Caco-2 (cell line): ENCODE measurements around the gene FGF5. TPM values are rescaled to one million over a fixed set of nuclear protein-coding genes. Genes with fewer than 3 reads are reported as not detected.

Source experiments
- Bru-seq: library from RNA; stranded (reverse); fragments of 400-500 nt; gene quantifications from one replicate; lab custom pipeline; 2021; lab: Mats Ljungman, UMichigan
- BruChase-seq, 2 experiments: library from RNA; stranded (reverse); fragments of 400-500 nt; gene quantifications; one replicate each; lab custom pipeline; 2021; lab: Mats Ljungman, UMichigan
- BruUV-seq: library from RNA; stranded (reverse); fragments of 400-500 nt; replicated peaks from 2 replicates; lab custom pipeline; 2021; lab: Mats Ljungman, UMichigan
- CTCF ChIA-PET: fragments of 300-600 bp; sonication (Branson Sonifier 250); formaldehyde crosslinking; loops from one replicate; lab custom pipeline; 2022; ENCODE audit warnings: antibody characterized with exemption; lab: Charles Lee
- POLR2A ChIA-PET: fragments of 300-600 bp; sonication (Branson Sonifier 250); formaldehyde crosslinking; loops from one replicate; lab custom pipeline; 2022; ENCODE audit warnings: antibody characterized with exemption; lab: Charles Lee
- DNase-seq, 2 experiments: peaks; one replicate each; pipeline versions ENCODE4 v3.0.0 to v3.0.0-alpha.2; 2020 to 2022
- H3K27me3 ChIP-seq: replicated peaks from 2 replicates; pipeline ENCODE4 v1.6.0; 2011; ENCODE audit warnings: low read length; ENCODE audit not compliant: control insufficient read depth, insufficient read depth
- H3K36me3 ChIP-seq: 2 replicates; pipeline ENCODE4 v1.5.1; 2011; ENCODE audit warnings: low read length; ENCODE audit not compliant: control insufficient read depth, insufficient read depth
- H3K4me1 ChIP-seq: fragments of 250-450 bp; sonication (Bioruptor Pico); 2 replicates; pipeline ENCODE4 v1.5.1; 2020; ENCODE audit warnings: mild to moderate bottlenecking
- H3K4me3 ChIP-seq: 2 replicates; pipeline ENCODE4 v1.5.1; 2011; ENCODE audit warnings: low read depth, mild to moderate bottlenecking, control low read depth, low read length
- H3K9me3 ChIP-seq: fragments of 250-450 bp; sonication (Bioruptor Pico); 2 replicates; pipeline ENCODE4 v1.5.1; 2020; ENCODE audit warnings: mild to moderate bottlenecking, moderate library complexity
- H3K27ac Mint-ChIP-seq: one replicate; pipeline ENCODE4 v1.8.0; 2022; ENCODE audit warnings: mixed read lengths; ENCODE audit not compliant: unreplicated experiment
- H3K27me3 Mint-ChIP-seq: one replicate; pipeline ENCODE4 v1.8.0; 2022; ENCODE audit warnings: mixed read lengths; ENCODE audit not compliant: insufficient read depth, unreplicated experiment
- H3K36me3 Mint-ChIP-seq: one replicate; pipeline ENCODE4 v1.8.0; 2022; ENCODE audit warnings: mild to moderate bottlenecking, mixed read lengths; ENCODE audit not compliant: insufficient read depth, unreplicated experiment
- H3K4me1 Mint-ChIP-seq: one replicate; pipeline ENCODE4 v1.8.0; 2022; ENCODE audit warnings: low read depth, mixed read lengths; ENCODE audit not compliant: unreplicated experiment
- H3K4me3 Mint-ChIP-seq: one replicate; pipeline ENCODE4 v1.8.0; 2022; ENCODE audit warnings: mild to moderate bottlenecking, moderate library complexity, mixed read lengths; ENCODE audit not compliant: unreplicated experiment
- H3K9me3 Mint-ChIP-seq: one replicate; pipeline ENCODE4 v1.8.0; 2022; ENCODE audit warnings: mixed read lengths; ENCODE audit not compliant: unreplicated experiment
- intact Hi-C: fragments of 100-400 bp; cut with micrococcal nuclease; formaldehyde crosslinking; loops from one replicate; pipeline ENCODE4 v1.10.0; 2022; ENCODE audit not compliant: unreplicated experiment
- long read RNA-seq: library from polyadenylated mRNA; stranded (forward); transcript quantifications from one replicate; pipeline ENCODE4 v2.0.0, GENCODE V29; 2022
- total RNA-seq: library from RNA; stranded (reverse); gene quantifications from 2 replicates; pipeline ENCODE4 v1.2.3, GENCODE V29; 2022
- TF ChIP-seq, protein P1 (sequence below), 2 experiments: fragments of 200-600 bp in 1 of 2; IDR thresholded peaks; 1 replicate in 1 of 2; 2 replicates in 1 of 2; pipeline versions ENCODE4 v1.5.1 to v1.8.0; 2011 to 2022; ENCODE audit warnings: antibody characterized with exemption in 1 of 2, control low read depth in 1 of 2, inconsistent platforms in 1 of 2, low read depth in 1 of 2, low read length in 1 of 2, mild to moderate bottlenecking in 1 of 2, moderate library complexity in 1 of 2; ENCODE audit not compliant: insufficient read depth in 1 of 2, severe bottlenecking in 1 of 2, unreplicated experiment in 1 of 2

Gene FGF5, protein sequence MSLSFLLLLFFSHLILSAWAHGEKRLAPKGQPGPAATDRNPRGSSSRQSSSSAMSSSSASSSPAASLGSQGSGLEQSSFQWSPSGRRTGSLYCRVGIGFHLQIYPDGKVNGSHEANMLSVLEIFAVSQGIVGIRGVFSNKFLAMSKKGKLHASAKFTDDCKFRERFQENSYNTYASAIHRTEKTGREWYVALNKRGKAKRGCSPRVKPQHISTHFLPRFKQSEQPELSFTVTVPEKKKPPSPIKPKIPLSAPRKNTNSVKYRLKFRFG
- not detected in 2 replicates for total RNA-seq
- Bru-seq, nascent RNA: not detected
- BruChase-seq, experiment 1, labeled RNA remaining after a 2-hour chase: not detected
- BruChase-seq, experiment 2, labeled RNA remaining after a 6-hour chase: not detected
- long read RNA-seq: 0 reads

DNA sequence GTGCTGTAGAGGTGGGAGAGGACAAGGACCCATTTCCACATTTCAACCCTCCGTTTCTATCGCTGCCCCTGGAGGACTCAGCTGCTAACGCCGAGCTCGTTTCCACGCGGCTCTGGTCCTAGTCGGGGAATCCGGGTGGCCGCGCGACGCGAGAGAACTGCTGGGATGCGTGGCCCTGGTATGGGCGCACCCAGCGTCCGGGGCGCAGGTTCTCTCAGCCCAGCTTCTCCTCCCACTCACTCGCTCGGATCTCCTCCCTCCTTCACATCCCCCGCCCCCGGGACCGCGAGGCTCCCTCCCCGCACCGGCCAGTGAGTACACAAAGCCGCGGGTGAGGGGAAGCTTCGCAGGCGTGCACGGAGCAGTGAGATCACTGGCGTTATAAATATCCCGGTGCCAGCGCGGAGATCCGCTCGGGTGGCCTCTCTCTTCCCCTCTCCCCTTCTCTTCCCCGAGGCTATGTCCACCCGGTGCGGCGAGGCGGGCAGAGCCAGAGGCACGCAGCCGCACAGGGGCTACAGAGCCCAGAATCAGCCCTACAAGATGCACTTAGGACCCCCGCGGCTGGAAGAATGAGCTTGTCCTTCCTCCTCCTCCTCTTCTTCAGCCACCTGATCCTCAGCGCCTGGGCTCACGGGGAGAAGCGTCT, at the start of gene FGF5:
FGF5 (plus strand) TSS at position 412 of the 649 bp plus-strand sequence; CDS start at position 573, 161 bp downstream.
- Mint-ChIP-seq H3K4me1 (no peaks in the 10 kb centered on the region), H3K27me3 (peaks cover 4% of the 10 kb centered on the region), H3K36me3 (no peaks in the 10 kb centered on the region), H3K4me3 (no peak within 1 kb of the TSS), H3K9me3 (no peaks in the 10 kb centered on the region), H3K27ac (no peak within 1 kb of the TSS)
- BruUV-seq: no TSS peak
- intact Hi-C loops: no loop called here
- ChIA-PET CTCF (no interaction called here), POLR2A (no interaction called here)
- TF ChIP-seq, protein P1, sequence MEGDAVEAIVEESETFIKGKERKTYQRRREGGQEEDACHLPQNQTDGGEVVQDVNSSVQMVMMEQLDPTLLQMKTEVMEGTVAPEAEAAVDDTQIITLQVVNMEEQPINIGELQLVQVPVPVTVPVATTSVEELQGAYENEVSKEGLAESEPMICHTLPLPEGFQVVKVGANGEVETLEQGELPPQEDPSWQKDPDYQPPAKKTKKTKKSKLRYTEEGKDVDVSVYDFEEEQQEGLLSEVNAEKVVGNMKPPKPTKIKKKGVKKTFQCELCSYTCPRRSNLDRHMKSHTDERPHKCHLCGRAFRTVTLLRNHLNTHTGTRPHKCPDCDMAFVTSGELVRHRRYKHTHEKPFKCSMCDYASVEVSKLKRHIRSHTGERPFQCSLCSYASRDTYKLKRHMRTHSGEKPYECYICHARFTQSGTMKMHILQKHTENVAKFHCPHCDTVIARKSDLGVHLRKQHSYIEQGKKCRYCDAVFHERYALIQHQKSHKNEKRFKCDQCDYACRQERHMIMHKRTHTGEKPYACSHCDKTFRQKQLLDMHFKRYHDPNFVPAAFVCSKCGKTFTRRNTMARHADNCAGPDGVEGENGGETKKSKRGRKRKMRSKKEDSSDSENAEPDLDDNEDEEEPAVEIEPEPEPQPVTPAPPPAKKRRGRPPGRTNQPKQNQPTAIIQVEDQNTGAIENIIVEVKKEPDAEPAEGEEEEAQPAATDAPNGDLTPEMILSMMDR (IDR thresholded peaks at IDR 0.05; ENCODE audit: insufficient read depth in 1 of 2, low read depth in 1 of 2, low read length in 1 of 2, severe bottlenecking in 1 of 2, unreplicated experiment in 1 of 2): no peak
- H3K27me3 ChIP-seq: no peaks in the 10 kb centered on the region
- H3K9me3 ChIP-seq: no peaks in the 10 kb centered on the region
- no peak within 1 kb of the TSS for H3K4me3 ChIP-seq
- no peak for DNase-seq
- H3K36me3 ChIP-seq: no peaks in the 10 kb centered on the region
- H3K4me1 ChIP-seq: no peaks in the 10 kb centered on the region

DNA sequence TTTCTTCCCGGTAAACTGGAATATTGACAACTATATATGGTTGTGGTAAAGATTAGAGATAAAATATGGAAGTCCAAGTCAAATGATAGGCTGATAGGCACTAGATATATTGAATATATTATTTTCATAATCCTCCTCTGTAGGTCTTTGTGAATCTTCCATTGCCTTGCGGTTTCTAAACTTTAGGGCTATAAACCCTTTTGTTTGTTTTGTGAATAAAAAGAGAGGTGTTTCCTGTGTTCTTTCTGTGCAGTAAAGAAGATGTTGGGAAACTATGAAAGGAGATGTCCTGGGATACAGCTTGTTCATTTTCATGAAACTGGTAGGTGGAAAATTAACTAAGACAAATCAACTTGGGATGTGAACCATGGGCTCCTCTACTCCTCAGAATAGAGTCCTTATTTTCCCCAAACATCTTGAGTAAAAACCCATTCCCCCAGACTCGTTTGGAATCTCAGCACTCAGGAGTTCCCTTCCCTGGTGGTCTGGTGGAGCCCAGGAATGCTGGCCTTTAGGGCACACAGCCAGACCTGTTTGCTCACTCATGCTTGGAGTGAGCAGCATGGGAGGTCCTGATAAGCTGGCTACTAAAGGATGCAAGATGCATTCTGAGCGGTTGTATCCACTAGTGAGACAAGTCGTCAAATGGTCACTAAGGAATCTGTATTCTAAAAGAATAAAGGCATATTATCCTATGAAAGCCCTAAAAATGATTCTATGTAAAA, 47.0 kb upstream of the FGF5 start:
- Mint-ChIP-seq H3K9me3 (no peaks in the 10 kb centered on the region), H3K27me3 (peaks cover 3% of the 10 kb centered on the region), H3K27ac (no peak overlapping the region), H3K4me1 (no peaks in the 10 kb centered on the region), H3K36me3 (no peaks in the 10 kb centered on the region), H3K4me3 (no peak overlapping the region)
- Histone ChIP-seq H3K9me3 (no peaks in the 10 kb centered on the region), H3K36me3 (no peaks in the 10 kb centered on the region), H3K4me1 (no peaks in the 10 kb centered on the region), H3K27me3 (no peaks in the 10 kb centered on the region), H3K4me3 (no peak overlapping the region)
- TF ChIP-seq, protein P1 (IDR thresholded peaks at IDR 0.05; ENCODE audit: insufficient read depth in 1 of 2, low read depth in 1 of 2, low read length in 1 of 2, severe bottlenecking in 1 of 2, unreplicated experiment in 1 of 2): no peak
- no TSS peak for BruUV-seq
- CTCF ChIA-PET: interaction anchor here (1.5 kb wide), 1 partner anchor 17 kb away, joined by 5 read pairs; no protein-coding TSS in a partner anchor
- POLR2A ChIA-PET: no interaction called here
- no peak for DNase-seq
- intact Hi-C loops: loop anchor here (2.0 to 10.0 kb wide), 4 partner anchors 117 to 1175 kb away; no protein-coding TSS in a partner anchor

DNA sequence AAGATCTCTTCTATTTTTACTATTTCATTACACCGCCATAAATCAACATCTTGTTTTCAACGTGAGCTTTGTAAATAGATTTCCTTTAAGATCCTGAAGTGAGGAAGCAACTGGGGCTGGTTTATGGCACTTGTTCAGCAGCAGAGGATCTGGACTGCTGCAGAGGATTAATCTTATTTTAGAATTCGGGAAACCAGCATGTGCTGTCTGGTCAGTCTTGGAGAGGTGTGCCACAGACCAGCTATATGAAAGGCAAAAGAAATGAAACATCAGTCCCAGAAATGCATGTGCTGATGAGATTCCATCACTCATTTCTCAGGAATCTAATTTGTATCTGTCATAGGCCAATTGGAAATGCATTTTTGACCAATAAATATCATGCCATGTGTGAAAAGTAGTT, 45.8 kb upstream of the FGF5 start:
- BruUV-seq: no TSS peak
- H3K4me1 Mint-ChIP-seq: no peaks in the 10 kb centered on the region
- Histone ChIP-seq H3K27me3 (no peaks in the 10 kb centered on the region), H3K36me3 (no peaks in the 10 kb centered on the region), H3K4me3 (no peak overlapping the region), H3K4me1 (no peaks in the 10 kb centered on the region), H3K9me3 (no peaks in the 10 kb centered on the region)
- ChIA-PET CTCF (interaction anchor here (1.5 kb wide), 1 partner anchor 18 kb away, joined by 5 read pairs; no protein-coding TSS in a partner anchor), POLR2A (no interaction called here)
- no peak overlapping the region for H3K27ac Mint-ChIP-seq
- intact Hi-C loops: loop anchor here (2.0 to 5.0 kb wide), 2 partner anchors 116 to 832 kb away; no protein-coding TSS in a partner anchor
- H3K27me3 Mint-ChIP-seq: peaks cover 3% of the 10 kb centered on the region
- TF ChIP-seq, protein P1 (IDR thresholded peaks at IDR 0.05; ENCODE audit: insufficient read depth in 1 of 2, low read depth in 1 of 2, low read length in 1 of 2, severe bottlenecking in 1 of 2, unreplicated experiment in 1 of 2): no peak
- H3K4me3 Mint-ChIP-seq: no peak overlapping the region
- no peaks in the 10 kb centered on the region for H3K36me3 Mint-ChIP-seq
- H3K9me3 Mint-ChIP-seq: no peaks in the 10 kb centered on the region
- DNase-seq: no peak
